MG63 (cell line): Measurements from ENCODE around the gene RALY. TPM values are rescaled to one million over a fixed set of nuclear protein-coding genes. Genes with fewer than 3 reads are reported as not detected.
"Not testable (repeated sequence)": the region's sequence is repeated elsewhere in the genome, so short reads cannot be mapped to it uniquely, and the experiment has no call there.

Experiments
- DNase-seq: peaks from one replicate; pipeline ENCODE4 v3.0.0-alpha.2; 2020
- H3K27me3 ChIP-seq: fragments of 250-450 bp; sonication (Bioruptor Pico); 2 replicates; pipeline ENCODE4 v1.5.1; 2020; ENCODE audit warnings: mild to moderate bottlenecking, moderate library complexity
- H3K36me3 ChIP-seq: fragments of 250-450 bp; sonication (Bioruptor Pico); 2 replicates; pipeline ENCODE4 v1.5.1; 2020; ENCODE audit warnings: mild to moderate bottlenecking, moderate library complexity
- H3K4me3 ChIP-seq: fragments of 250-450 bp; sonication (Bioruptor Pico); 2 replicates; pipeline ENCODE4 v1.5.1; 2020; ENCODE audit warnings: mild to moderate bottlenecking, moderate library complexity
- H3K9me3 ChIP-seq: fragments of 250-450 bp; sonication (Bioruptor Pico); 2 replicates; pipeline ENCODE4 v1.5.1; 2020; ENCODE audit warnings: mild to moderate bottlenecking, moderate library complexity
- total RNA-seq: library from RNA; depleted of rRNA; stranded (reverse); fragments of >200 nt; shearing (Covaris generic); gene quantifications from 2 replicates; pipeline ENCODE4 v1.2.3, GENCODE V29; 2014; ENCODE audit warnings: low replicate concordance

The RALY gene
- total RNA-seq, 1 experiment from 2014 or later: 241 TPM

DNA sequence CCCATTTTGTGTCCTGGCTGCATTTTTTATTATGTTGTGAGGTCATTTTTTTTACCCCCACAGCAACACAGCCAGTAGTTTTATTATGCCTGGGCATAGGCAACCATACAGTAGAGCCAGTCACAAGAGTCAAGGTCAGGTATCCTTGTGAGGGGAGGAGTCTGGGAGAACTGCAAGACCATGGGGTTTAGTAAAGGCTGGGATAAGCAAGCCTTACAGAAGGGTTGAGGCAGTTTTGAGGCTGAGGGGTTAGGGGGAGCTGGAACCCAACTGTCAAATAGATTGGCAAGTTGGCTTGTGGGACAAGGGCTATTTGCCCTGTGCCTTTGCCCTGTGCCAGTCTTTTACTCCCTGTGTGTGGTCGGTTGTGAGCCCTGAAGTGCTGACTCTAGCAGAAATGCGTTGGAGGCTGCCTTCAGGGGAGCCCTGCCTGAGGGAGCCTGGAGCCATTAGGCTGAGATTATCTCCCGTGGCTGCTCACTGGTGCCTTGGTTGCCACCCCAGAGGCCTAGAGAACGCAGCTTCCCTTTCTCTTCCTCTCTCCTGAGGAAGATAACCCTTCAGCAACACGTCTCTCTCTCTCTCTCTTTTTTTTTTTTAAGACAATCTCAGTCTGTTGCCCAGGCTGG, 31.1 kb downstream of the RALY start:
- DNase-seq: no peak
- Histone ChIP-seq H3K4me3 (no peak overlapping the region), H3K27me3 (no peaks in the 10 kb centered on the region), H3K36me3 (peaks cover 2% of the 10 kb centered on the region; the same call in 1 of the 2 replicates), H3K9me3 (peaks cover 3% of the 10 kb centered on the region; the same call in 1 of the 2 replicates)

DNA sequence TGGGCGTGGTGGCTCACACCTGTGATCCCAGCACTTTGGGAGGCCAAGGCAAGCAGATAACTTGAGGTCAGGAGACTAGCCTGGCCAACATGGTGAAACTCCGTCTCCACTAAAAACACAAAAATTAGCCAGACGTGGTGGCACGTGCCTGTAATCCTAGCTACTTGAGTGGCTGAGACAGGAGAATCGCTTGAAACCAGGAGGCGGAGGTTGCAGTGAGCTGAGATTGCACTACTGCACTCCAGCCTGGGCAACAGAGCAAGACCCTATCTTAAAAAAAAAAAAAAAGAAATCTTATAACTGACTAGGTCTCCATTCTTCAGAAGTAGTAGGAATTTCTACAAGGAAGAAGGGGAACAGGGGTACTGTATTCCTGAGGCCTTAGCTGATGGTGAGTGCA, 34.3 kb downstream of the RALY start:
- DNase-seq, H3K27me3 ChIP-seq, H3K9me3 ChIP-seq, H3K36me3 ChIP-seq, H3K4me3 ChIP-seq: not testable (repeated sequence)

DNA sequence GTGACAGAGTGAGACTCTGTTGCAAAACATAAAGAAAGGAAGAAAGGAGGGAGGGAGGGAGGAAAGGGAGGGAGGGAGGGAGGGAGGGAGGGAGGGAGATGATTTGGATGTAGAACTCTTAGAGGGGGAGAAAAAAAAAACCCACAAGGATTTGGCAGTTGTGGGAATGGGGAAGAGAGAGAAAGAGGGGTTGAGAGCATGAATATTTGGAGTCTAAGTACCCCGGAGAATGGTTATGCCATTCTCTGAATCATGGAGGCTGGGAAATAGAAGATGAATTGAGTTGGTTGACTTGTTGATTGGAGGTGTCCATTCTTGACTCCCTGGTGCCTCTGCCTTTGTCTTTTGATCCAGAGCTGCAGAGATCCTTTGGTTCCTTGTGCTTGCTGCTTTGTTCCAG, 35.7 kb downstream of the RALY start:
- Histone ChIP-seq H3K4me3 (no peak overlapping the region), H3K27me3 (no peaks in the 10 kb centered on the region), H3K9me3 (no peaks in the 10 kb centered on the region), H3K36me3 (peaks cover 19% of the 10 kb centered on the region)
- DNase-seq: no peak

DNA sequence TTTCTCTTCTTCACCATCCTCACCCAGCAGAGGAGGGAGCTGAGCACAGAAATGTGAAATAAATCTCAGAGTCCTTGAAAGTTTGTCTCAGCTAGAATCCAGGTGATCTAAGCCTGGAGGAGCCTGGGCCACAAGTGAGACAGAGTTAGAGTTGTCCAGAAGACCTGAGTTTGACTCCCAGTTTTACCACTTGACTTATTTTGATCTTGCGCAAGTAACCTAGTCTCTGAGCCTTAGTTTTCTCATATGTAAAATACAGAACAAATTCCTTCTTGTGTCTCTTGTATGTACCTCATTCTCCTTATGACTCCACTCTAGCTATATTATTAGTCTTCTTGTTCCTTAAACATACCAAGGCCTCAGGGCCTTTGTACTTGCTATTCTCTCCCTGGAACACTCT, 36.7 kb downstream of the RALY start:
- no peaks in the 10 kb centered on the region for H3K27me3 ChIP-seq
- DNase-seq: no peak
- H3K36me3 ChIP-seq: peaks cover 17% of the 10 kb centered on the region
- H3K9me3 ChIP-seq: no peaks in the 10 kb centered on the region
- H3K4me3 ChIP-seq: no peak overlapping the region

DNA sequence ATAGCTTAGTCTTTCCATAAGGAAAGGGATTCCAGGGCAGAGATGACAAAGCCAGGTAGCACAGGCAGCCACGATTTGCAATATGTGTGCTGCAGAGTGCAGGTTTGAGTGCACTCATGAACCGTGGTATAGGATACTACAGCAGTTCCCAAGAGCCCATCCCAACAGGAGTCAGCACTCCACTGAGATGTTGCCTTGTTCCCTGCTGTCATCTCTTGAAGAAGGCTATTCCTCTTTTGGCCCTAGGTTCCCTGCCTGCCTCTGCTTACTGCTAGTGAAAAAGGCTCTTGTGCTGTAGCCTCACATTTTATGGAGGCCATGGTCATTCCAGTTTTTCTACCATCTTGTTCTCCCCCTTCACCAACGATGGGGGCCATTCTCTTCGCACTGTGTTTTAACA, 40.2 kb downstream of the RALY start:
- Histone ChIP-seq H3K4me3 (no peak overlapping the region), H3K27me3 (no peaks in the 10 kb centered on the region), H3K36me3 (peaks cover 22% of the 10 kb centered on the region), H3K9me3 (no peaks in the 10 kb centered on the region)
- DNase-seq: no peak

DNA sequence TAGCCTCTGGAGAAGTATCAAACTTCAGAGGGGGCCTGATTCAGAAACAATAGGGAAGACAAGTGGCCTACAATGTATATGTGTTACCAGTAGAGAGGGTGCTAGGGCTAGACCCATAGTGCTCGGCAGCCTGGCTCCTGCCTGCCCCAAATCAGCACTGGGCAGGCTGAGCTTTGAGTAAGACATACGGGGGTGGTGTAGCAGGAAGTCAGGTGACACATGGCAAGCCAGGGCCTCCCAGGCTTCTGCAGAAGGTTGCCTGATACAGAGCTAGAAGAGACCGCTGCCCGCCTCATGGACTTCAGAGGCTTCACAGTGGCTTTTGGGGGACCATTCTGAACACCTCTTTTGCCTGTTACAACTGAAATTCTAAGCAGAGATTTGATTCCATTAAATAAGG, 43.4 kb downstream of the RALY start:
- H3K27me3 ChIP-seq: no peaks in the 10 kb centered on the region
- H3K4me3 ChIP-seq: no peak overlapping the region
- H3K9me3 ChIP-seq: no peaks in the 10 kb centered on the region
- DNase-seq: no peak
- peaks cover 18% of the 10 kb centered on the region for H3K36me3 ChIP-seq

DNA sequence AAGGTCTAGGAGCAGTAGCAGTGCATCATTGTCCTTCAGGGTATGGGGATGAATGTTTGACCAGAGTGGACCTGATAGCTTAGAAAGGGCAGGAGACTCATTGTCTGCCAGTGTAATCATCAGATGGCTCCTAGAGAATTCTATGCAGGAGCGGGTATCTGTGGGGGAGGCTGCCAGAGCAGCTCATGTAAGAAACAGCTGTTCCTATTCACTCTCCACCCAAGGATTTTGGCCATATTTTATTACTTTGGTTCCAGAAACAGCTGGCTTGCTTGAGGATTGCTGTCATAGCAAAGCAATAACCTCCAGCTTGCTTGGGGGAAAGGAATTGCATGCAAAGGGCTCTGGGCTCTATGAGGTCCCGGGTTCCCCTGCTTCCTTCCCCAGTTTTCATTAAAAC, 44.1 kb downstream of the RALY start:
- no peaks in the 10 kb centered on the region for H3K9me3 ChIP-seq
- H3K36me3 ChIP-seq: peaks cover 17% of the 10 kb centered on the region
- H3K27me3 ChIP-seq: no peaks in the 10 kb centered on the region
- DNase-seq: peak; percentile 23
- H3K4me3 ChIP-seq: no peak overlapping the region

DNA sequence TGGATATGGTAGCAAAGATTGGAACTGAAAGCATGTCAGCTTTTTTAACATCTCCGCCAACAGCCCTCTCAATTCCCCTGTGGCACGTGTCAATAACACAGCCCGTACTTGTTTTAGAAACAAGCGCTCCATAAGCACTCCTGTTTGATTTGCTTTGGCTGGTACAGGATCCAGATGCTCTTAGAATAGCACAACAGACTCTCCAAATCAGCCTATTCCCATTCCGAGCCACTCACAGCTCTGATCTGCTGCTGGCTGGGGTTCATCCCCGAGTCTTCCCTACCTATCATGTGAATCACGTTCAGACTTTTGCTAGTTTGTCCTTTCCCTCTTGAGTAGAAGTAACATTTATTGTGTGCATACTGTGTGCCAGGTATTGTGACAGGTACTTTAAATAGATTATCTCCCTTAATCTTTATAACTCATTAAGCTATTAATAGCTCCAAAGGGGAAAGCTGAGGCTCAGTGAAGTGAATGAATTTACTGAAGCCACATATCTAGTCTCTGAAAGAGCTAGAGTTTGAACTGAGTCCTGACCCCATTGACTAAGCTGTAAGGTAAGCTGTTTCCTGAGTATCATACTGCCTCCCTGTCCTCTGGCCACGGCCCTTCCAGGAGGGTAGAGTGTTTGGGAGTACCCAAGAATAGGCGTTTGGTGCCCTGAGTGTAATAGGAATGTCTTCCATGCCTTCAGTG, 46.7 kb downstream of the RALY start:
- no peaks in the 10 kb centered on the region for H3K27me3 ChIP-seq
- peaks cover 8% of the 10 kb centered on the region for H3K36me3 ChIP-seq
- no peak for DNase-seq
- no peak overlapping the region for H3K4me3 ChIP-seq
- H3K9me3 ChIP-seq: no peaks in the 10 kb centered on the region

DNA sequence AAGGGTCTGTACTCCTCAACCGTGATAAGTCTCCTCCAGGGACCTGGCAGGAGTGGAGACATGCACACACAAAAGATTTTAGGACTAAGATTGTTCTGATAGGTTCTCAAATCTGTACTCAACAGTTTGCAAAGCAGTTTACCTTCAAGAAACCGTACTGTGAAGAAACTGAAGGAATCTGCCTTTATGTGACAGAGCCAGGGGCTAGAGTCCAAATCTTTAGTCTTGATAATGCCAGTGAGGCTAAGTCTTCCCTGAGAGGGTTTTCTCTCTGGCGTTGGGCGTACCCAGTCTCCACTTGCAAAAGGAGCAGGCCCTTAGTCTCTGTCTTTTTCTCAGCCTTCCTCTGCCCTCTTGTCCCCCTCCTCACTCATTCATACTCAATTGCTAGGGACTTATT, 47.5 kb downstream of the RALY start:
- H3K27me3 ChIP-seq: no peaks in the 10 kb centered on the region

DNA sequence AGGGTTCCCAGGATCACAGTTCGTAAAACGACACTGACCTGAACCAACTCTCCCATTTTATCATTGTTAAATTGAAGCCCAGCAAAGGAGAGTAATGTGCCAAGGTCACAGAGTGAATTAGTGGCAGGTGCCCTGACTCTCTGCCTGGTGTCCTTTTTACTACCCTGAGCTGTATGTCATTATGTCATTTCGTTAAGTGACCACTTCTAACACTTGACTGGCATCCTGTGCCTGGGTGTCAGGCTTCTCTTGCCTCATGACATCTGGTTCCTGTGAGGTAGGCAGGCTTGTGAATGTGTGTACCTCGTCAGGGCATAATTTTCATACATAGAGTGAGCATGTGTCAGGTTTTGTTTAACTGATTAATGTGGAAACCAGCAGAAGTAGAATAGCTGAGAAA, 48.6 kb downstream of the RALY start:
- H3K9me3 ChIP-seq: no peaks in the 10 kb centered on the region
- H3K36me3 ChIP-seq: peaks cover 7% of the 10 kb centered on the region
- H3K4me3 ChIP-seq: no peak overlapping the region

More for the DNA sequence above, 47.5 kb downstream of the RALY start:
- H3K9me3 ChIP-seq: no peaks in the 10 kb centered on the region
- H3K4me3 ChIP-seq: no peak overlapping the region
- DNase-seq: no peak
- peaks cover 9% of the 10 kb centered on the region for H3K36me3 ChIP-seq

DNA sequence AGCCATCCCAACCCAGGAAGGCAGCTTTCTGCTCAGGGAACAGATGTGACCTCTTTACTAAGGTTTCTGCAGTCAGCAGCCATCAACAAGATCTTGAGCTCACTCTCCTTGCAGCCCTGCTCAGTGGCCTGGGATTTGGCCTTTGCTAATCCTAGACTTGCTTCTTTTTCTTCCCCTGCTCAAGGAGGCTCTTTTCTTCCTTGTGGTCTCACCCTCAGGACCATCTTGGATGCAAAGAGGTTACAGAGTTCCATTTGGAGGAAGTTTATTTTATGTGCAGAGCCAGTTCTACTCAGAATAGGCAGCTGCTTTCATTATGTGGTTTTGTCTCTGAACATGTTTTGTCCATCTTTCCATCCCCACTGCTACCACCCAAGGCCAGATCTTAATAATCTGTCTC, 49.3 kb downstream of the RALY start:
- Histone ChIP-seq H3K9me3 (no peaks in the 10 kb centered on the region), H3K4me3 (no peak overlapping the region), H3K27me3 (no peaks in the 10 kb centered on the region), H3K36me3 (peaks cover 7% of the 10 kb centered on the region)
- no peak for DNase-seq

More for the DNA sequence above, 48.6 kb downstream of the RALY start:
- DNase-seq: no peak
- no peaks in the 10 kb centered on the region for H3K27me3 ChIP-seq

DNA sequence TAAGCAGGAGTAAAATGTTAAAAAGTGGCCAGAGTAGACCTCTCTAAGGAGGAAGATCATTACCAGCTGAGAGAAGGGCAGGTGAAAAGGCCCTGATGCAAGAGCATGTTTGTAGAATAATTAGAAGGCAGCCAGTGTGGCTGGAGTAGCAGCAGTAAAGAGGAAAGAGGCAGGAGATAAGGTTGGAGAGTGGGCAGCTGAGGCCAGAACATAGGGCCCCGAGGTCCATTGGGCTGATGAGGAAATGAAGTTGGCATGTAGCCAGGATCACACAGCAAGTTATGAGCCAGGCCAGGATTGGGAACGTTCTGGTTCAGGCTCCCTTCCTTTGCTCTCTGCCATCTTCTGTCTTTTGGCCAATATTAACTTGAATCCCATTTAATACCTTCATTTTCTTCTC, 51.6 kb downstream of the RALY start:
- no peak for DNase-seq
- Histone ChIP-seq H3K27me3 (no peaks in the 10 kb centered on the region), H3K9me3 (no peaks in the 10 kb centered on the region), H3K4me3 (no peak overlapping the region), H3K36me3 (peaks cover 7% of the 10 kb centered on the region)

DNA sequence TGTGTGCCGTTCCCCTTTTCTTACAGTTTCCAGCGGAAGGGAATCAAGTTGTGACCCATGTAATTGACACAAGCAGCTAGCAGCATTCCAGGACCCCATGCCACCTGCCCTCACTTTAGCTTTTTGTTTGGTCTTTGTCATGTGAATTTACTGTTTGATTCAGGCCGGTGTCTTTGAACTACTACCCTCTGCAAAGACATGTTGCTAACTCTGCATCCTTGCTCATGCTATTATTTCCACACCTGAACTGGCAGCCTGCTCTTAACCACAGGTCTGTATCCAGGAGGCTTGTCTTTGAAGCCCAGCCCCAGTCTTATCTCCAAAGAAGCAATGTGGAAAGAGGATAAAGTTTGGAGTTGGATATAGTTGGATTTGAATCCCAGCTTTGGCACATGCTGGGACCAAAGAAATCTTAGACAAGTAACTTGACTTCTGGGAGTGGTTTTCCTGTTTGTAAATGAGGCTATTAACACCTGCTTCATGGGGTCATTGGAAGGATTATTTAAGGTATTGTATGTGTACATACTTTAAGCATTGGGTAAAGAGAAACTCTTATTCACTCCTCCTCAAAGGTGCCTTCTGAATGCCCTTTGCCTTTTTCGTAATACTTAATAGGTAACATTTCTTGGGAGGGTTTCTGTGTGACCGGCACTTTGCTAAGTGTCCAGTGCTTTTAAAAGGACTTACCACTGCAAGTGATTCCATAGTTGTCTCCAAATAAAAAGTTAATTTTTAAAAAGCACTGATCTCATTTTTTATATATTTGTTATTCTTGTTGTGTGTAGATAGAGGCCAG, 52.4 kb downstream of the RALY start:
- Histone ChIP-seq H3K36me3 (peaks cover 7% of the 10 kb centered on the region), H3K4me3 (no peak overlapping the region), H3K27me3 (no peaks in the 10 kb centered on the region)

DNA sequence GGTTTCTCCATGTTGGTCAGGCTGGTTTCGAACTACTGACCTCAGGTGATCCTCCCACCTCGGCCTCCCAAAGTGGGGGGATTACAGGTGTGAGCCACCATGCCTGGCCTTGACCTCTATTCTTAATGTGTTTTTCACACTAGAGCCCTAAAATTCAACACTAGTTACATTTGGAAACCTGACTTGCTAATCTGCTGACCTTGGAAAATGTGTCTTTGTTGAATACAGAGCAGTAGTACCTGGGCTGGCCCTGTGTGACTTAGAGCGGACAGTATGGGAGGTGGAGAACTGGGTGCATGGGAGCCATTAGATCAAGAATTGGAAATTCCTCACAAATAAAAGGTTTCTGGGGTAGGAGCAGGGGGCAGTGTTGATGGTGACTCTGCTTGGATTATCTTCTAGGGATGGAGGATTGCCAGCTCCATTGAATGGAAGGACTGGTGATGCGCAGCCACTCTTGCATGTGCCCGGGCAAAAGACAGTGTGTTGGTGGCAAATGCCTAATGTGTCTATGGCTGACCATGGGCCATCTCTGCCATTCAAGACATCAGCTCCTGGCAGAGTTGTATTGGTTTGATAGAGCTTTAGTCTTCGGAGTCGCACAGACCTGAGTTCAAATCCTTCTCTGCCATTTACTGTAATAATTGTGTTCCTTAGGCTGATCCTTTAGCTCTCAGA, 53.4 kb downstream of the RALY start:
- Histone ChIP-seq H3K9me3 (no peaks in the 10 kb centered on the region), H3K27me3 (no peaks in the 10 kb centered on the region), H3K4me3 (no peak overlapping the region), H3K36me3 (peaks cover 7% of the 10 kb centered on the region)
- DNase-seq: no peak

More for the DNA sequence above, 52.4 kb downstream of the RALY start:
- H3K9me3 ChIP-seq: no peaks in the 10 kb centered on the region
- DNase-seq: no peak

DNA sequence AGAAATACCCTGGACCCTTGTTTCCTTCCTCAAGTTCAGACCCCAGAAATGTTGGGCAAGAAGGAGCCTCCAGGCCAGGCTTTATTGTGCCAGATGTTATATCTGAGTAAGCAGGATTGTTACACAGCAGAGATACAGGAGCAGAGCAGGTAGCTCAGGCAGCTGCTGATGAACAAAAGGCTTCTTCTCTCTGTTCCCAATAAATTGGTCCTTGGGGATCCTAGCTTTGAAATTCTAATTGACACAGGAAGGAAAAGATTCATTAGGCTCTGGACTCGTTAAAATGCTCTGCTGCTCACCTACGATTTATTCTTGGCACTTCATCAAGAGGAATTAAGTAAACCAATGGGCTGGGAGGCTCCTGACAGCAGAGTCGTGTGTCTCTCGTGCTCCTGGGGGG, 54.2 kb downstream of the RALY start:
- no peak for DNase-seq
- Histone ChIP-seq H3K9me3 (no peaks in the 10 kb centered on the region), H3K36me3 (peaks cover 7% of the 10 kb centered on the region), H3K27me3 (no peaks in the 10 kb centered on the region), H3K4me3 (no peak overlapping the region)

DNA sequence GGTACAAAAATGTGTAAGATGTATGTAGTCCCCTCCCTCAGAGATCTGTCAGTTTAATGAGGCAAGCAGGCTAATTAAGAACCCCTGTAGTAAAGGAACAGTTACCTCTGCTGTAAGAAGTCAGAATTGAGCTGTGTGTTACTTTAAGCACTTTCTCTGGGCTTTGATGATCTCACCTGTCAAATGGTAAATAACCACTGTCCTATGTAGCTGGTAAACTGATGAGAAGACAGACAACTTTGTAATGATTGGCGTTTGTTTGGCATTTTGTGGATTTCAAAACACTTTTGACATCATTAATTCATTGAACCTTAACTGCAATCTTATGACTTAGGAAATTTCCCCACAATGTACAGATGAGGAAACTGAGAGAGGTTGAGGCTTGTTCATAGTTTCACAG, 55.7 kb downstream of the RALY start:
- H3K9me3 ChIP-seq: no peaks in the 10 kb centered on the region
- peaks cover 6% of the 10 kb centered on the region for H3K36me3 ChIP-seq
- DNase-seq: no peak
- no peaks in the 10 kb centered on the region for H3K27me3 ChIP-seq
- H3K4me3 ChIP-seq: no peak overlapping the region
